GM12873 (cell line): ENCODE data around the gene UBL4B.

Experiments used
- TF ChIP-seq, protein P1 (sequence below): IDR thresholded peaks from 2 replicates; pipeline ENCODE4 v1.5.1; 2012; ENCODE audit warnings: low read depth, mild to moderate bottlenecking, moderate library complexity, low read length, control low read depth; ENCODE audit not compliant: insufficient read depth; ENCODE audit errors: missing control alignments

Gene UBL4B

DNA sequence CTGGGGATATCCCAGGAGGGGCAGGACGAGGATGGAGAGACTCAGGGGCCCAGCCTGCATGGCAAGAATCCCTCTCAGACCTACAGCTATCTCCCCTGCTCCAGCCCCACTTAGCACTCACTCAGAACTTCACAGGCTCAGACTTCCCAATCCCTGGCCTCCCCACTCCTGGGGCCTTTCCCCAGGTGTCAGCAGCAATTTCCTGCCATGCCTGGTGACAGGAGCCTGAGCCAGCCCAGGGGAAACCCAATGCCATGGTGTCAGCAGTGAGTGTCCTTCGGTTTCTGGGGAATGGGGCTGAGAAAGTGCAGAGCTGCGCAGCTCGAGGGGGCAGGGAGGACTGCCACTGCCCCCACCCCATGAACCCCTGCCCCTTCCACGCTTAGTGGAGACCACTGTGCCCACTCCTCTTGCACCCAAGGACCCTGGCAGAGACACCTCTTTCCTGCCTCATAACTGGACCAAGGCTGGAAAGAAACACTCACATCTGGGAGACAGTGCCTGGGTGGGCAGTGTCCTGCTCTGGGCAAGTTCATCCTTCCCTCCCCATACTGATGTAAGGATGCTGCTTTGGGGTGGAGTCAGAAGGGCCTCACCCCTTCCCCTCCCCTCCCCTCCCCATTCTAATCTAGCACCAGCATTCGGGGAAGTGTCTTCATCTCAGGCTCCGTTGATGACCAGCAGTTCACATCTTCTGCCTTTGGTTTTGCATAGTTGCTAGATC, 17.1 kb upstream of the UBL4B start:
- TF ChIP-seq, protein P1, sequence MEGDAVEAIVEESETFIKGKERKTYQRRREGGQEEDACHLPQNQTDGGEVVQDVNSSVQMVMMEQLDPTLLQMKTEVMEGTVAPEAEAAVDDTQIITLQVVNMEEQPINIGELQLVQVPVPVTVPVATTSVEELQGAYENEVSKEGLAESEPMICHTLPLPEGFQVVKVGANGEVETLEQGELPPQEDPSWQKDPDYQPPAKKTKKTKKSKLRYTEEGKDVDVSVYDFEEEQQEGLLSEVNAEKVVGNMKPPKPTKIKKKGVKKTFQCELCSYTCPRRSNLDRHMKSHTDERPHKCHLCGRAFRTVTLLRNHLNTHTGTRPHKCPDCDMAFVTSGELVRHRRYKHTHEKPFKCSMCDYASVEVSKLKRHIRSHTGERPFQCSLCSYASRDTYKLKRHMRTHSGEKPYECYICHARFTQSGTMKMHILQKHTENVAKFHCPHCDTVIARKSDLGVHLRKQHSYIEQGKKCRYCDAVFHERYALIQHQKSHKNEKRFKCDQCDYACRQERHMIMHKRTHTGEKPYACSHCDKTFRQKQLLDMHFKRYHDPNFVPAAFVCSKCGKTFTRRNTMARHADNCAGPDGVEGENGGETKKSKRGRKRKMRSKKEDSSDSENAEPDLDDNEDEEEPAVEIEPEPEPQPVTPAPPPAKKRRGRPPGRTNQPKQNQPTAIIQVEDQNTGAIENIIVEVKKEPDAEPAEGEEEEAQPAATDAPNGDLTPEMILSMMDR: no peak

DNA sequence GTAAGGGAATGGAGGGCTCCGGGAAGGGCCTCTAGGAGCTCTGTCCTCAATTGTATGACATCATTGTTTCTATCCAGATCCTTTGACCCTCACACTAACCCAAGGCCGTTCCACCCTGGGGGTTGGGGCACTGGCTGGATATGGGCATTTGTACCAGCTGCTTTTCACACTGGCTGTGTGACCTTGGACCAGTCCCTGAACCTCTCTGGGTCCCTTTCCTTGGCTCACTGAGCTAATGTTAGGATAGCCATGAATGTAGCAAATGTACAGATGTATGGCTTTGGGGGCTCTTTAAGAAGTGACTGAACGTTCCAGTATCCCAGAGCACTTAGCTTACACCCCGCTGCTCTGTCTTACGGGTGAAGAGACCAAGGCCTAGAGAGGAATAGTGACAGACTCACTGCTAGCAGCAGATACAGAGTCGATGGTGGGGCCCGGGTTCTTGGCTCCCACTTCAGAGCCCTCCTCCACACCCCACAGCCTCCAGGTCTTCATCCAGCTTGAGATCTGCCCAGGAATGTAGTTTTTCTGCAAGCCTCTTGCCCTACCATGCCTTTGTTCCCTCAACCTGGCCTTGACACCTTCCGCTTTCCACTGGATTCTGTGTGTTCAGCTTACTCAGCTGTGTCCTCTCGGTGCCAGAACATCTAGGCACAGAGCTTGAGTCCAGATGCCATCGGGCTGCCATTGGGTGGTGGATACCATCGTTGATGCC, 14.6 kb upstream of the UBL4B start:
- TF ChIP-seq, protein P1: no peak

DNA sequence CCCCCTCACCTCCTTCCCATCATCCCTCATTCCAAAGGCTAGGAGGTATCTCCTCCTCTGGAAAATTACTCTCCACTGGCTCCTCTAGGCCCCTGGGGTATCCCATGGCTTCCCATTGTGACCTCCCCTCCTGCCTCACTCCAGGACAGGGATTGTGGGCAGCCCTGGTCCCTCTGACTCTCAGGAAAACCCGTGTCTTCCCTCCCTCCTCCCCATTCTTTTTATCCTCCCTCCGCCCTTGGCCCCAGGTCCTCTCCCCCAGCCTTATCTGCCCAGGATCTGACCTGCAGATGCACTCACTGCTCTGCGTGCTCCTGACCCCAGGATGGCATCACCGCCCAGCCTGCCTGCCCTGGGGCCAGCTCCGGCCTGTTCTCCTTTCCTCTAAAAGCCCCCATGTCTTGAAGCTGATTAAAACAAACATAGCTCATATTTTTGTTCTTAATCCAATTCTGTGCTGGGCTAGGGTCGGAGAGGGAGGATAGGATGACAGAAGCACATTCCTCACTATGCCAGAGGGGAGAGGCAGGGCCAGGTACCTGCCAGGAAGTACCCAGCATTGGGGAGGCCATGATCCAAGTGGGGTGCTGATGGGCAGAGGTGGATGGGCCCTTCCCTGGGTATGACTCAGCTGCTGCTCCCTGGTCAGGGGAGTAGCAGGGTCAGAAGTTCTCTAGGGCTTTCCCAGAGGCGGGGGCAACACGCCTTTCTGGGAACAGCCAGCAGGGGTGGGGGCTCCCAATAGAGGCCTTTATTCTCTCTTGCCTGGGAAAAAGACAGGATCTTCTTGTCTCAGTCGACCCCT, 13.8 kb upstream of the UBL4B start:
- TF ChIP-seq, protein P1: no peak

DNA sequence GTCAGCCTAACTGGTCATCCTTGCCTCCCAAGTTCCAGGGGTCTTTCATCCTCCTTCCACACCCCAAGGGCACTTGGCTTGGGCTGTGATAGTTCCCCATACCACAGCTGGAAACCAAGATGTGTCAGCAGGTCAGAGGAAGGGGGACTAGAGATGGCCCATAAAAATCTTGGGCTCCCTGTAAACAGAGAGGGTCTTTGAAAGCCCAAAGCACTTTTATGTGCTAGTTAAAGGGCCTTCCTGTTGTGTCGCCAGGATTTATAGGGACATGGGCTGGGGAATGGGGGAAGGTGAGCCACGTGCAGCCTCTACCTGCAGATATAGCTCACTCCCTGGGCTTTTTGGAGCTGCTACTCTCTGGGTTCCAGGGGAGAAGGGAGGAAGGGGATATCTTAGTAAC, 11.9 kb upstream of the UBL4B start:
- TF ChIP-seq, protein P1: no peak

DNA sequence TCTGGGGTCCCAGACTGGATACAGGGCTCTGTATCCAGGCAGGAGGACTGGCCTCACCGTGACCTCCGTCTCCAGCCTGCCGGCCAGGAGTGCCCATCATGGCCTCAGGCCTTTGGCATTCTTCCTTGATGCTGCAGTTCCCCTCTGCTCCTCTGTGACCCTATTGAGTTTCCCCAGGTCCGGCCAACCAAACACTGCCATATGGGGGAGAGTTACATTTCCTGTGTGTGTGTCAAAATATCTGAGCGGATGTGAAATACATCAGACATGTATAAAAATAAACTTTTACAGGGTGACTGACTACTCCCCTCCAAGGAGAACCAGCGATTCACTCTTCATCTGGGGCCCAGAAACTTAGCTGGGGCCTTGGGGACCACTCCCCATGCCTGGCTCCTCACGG, 10.2 kb upstream of the UBL4B start:
- TF ChIP-seq, protein P1: no peak

DNA sequence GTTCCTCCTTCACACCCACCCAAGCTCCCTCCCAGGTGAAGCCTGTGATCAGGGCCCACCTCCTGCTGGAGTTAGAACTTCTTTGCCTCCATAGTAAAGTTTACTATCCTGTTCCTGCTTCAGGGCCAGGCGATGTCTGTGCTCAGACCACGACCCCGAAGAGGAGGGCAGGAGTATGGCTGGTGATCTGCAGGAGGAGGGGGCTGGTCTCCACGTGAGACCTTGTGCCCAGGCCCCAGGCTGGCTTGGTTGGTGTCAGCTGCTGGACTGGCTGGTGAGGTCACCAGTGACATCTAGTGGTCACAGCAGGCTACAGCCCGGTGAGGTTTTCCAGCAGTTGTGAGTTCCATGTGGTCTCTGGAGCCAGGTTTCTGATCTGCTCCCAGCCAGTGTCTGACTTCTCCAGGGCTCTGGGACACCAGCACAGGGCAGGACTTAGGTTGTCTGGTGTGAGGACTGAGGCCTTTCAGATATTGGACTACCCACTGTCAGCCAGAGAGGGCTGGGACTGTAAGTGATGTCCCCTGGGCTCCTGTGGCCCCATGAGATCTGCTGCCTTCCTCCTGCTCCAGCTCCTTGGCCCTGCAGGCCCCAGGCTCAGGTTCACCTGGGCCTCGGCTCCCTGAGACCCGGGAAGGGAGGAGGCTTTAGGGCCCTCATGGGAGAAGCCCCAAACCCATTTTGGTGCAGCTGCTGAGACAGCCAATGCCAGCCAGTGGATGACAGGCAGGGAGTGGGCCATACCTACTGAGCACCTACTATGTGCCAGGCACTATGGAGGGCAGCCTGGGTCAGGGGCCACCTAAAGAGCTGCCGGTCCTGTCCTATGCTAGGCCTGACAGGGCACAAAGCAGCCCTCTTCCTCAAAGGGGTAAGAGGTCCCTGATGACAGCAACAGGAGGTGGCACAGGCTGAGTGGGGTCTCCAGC, 6.0 kb upstream of the UBL4B start:
- TF ChIP-seq, protein P1: peak; percentile 98
